Breast epithelium (tissue), 3 donors: Measurements from ENCODE around the gene CCDC196.

Source experiments
- POLR2A ChIP-seq: fragments of 450-650 bp; IDR thresholded peaks from one replicate; pipeline ENCODE4 v1.6.1; 2016; ENCODE audit warnings: antibody characterized with exemption, mild to moderate bottlenecking, moderate library complexity
- POLR2AphosphoS5 ChIP-seq, 3 donors: sonication (generic); formaldehyde crosslinking; IDR thresholded peaks; one replicate each; pipeline ENCODE4 v1.6.1; 2017; ENCODE audit warnings: antibody characterized with exemption in 3 of 3

- TF ChIP-seq POLR2A (no peak), POLR2AphosphoS5 (IDR thresholded peaks at IDR 0.05) (peak; percentile 28 to 73 (median 59))
These were observed 21.8 kb downstream of the CCDC196 start, which contains the start of gene GPHN for GRCh38 chr14:66507722-66508546.
